H7 (cell line): ENCODE data around the gene SPINT1. TPM values are rescaled to one million over a fixed set of nuclear protein-coding genes. Genes with fewer than 3 reads are reported as not detected.

Experiments used
- DNase-seq: peaks from one replicate; pipeline ENCODE4 v3.0.0; 2012
- H3K27me3 ChIP-seq: 2 replicates; pipeline ENCODE4 v1.6.0; 2011; ENCODE audit warnings: mild to moderate bottlenecking, low read length; ENCODE audit not compliant: control insufficient read depth, insufficient read depth
- H3K36me3 ChIP-seq: replicated peaks from 2 replicates; pipeline ENCODE4 v1.5.1; 2011; ENCODE audit warnings: low read length; ENCODE audit not compliant: control insufficient read depth, insufficient read depth
- H3K4me3 ChIP-seq: 2 replicates; pipeline ENCODE4 v1.5.1; 2011; ENCODE audit warnings: low read depth, mild to moderate bottlenecking, control low read depth, low read length, moderate library complexity; ENCODE audit not compliant: insufficient read depth
- total RNA-seq: library from RNA; depleted of rRNA; stranded (reverse); fragments of >200 nt; shearing (Covaris generic); gene quantifications from 2 replicates; pipeline ENCODE4 v1.2.3, GENCODE V29; 2014

SPINT1 gene
- total RNA-seq, 1 experiment from 2014 or later = 81.1 TPM

DNA sequence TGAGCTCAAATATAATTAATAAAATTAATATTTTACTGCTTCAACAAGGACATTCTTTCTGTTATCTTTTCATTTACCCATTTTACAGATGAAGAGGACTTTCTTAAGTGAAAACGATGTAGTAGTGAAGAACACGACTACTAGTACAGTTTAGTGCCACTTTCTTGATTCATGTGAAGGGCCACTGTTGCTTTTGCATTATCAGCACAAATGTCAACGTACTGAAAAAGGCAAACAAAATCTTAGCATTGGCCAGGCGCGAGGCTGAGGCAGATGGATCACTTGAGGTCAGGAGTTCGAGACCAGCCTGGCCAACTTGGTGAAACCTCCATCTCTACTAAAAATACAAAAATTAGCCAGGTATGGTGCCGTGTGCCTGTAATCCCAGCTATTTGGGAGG, 24.8 kb upstream of the SPINT1 start:
- Histone ChIP-seq H3K4me3 (no peak overlapping the region), H3K27me3 (no peaks in the 10 kb centered on the region)

DNA sequence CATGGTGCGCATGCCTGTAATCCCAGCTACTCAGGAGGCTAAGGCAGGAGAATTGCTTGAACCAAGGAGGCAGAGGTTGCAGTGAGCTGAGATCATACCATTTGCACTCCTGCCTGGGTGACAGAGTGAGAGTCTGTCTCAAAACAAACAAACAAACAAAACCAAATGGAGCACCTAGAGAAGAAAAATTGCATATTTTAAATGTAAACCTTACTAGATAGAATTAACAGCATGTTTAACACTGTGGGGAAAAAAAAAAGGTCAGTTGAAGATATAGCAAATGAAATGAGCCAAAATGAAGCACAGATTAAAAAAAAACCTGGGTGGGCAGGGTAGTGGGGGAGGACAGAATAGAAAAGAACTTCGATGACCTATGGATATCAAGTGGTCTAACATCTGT, 22.7 kb upstream of the SPINT1 start:
- no peaks in the 10 kb centered on the region for H3K36me3 ChIP-seq

More for the DNA sequence above, 24.8 kb upstream of the SPINT1 start:
- H3K36me3 ChIP-seq = no peaks in the 10 kb centered on the region
- no peak for DNase-seq

DNA sequence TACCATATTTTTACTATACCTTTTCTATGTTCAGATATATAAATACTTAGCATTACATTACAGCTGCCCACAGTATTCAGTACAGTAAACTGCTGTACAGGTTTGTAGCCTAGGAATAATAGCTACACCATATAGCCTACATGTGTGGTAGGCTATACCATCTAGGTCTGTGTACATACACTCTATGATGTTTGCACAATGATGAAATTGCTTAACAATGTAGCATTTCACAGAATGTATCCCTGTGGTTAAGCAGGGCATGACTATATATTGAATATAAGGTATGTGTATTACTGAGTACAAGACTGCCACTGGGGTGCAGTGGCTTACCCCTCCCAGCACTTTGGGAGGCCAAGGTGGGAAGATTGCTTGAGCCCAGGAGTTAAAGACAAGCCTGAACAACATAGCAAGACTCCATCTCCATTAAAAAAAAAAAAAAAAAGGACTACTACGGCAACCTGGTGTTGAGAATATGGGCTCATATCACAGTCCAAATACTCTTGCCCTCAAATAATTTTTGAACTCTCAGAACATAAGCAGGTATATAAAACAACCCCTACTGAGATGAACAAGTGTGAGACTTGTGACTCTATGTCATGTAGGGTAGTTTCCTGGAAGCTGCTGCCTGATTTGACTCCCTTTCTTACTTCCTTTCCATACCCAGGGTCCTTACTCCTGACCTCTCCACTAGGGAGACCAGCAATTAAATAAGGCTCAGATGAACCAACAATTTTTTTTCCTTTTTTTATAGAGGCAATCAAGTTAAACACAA, 20.1 kb upstream of the SPINT1 start:
- DNase-seq = no peak
- H3K4me3 ChIP-seq = no peak overlapping the region
- no peaks in the 10 kb centered on the region for H3K36me3 ChIP-seq
- H3K27me3 ChIP-seq = no peaks in the 10 kb centered on the region

More for the DNA sequence above, 22.7 kb upstream of the SPINT1 start:
- DNase-seq = no peak
- no peak overlapping the region for H3K4me3 ChIP-seq
- H3K27me3 ChIP-seq = no peaks in the 10 kb centered on the region

DNA sequence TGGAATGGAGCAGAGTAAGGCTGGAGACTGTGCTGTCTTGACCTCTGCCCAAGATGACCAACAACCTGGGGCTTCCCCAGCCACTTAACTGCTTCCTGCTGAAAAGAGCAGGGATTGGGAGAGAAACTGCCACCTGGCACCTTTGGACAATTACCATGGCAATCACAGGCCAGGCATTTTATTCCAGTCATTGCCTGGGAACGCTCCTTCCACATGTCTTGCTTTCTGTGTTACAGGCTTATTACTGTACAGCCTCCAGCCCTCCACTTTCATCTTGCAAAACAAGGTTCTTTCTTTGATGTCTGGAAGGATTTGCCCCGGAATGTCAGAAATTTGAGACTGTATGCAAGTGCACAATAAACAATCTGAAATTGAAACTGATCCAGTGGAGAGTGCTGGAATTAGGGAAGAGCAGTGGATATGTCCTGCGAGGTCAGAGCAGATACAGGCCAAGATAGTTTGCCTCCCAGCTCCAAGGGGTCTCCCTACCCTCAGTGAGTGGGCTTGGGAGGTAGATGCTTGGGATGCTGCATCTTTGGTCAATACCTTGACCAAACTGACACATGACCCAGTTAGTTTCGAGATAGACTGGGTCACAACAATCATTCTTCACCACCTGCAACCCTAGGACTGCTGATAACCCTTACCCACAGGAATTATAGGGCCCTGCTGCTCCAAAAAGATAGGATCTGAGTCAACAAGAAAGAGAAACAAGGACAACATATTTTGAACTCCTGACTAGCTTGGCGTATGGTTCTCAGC, 18.0 kb upstream of the SPINT1 start:
- no peak for DNase-seq
- Histone ChIP-seq H3K27me3 (no peaks in the 10 kb centered on the region), H3K36me3 (no peaks in the 10 kb centered on the region)

DNA sequence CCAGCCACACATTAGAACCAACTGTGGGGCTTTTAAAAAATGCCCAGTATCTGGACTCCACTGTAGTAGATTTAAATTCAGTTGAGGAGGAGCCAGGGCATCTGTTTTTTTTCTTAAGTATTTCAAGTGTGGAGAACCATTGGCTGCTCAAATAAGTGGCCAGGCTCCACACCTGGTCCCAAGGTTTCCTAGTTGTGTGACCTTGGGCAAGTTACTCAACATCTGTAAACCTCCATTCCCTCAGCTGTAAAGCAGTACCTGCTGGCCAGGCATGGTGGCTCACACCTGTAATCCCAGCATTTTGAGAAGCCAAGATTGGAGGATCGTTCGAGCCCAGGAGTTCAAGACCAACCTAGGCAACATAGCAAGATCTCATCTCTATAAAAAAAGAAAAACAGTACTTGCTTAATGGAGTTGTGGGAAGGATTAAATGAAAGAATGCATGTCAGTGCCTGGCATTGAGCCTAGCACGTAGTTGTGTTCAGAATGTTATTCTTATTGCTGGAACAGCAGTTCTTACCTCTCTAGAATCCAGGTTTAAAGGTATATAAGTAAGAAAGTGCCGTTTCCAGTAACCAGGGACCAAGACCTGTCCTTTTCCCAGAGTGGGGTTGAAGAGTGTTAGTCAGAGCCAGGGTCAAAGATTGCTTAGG, 17.3 kb upstream of the SPINT1 start:
- no peaks in the 10 kb centered on the region for H3K36me3 ChIP-seq
- H3K4me3 ChIP-seq = no peak overlapping the region
- H3K27me3 ChIP-seq = no peaks in the 10 kb centered on the region
- DNase-seq = no peak

More for the DNA sequence above, 18.0 kb upstream of the SPINT1 start:
- no peak overlapping the region for H3K4me3 ChIP-seq

DNA sequence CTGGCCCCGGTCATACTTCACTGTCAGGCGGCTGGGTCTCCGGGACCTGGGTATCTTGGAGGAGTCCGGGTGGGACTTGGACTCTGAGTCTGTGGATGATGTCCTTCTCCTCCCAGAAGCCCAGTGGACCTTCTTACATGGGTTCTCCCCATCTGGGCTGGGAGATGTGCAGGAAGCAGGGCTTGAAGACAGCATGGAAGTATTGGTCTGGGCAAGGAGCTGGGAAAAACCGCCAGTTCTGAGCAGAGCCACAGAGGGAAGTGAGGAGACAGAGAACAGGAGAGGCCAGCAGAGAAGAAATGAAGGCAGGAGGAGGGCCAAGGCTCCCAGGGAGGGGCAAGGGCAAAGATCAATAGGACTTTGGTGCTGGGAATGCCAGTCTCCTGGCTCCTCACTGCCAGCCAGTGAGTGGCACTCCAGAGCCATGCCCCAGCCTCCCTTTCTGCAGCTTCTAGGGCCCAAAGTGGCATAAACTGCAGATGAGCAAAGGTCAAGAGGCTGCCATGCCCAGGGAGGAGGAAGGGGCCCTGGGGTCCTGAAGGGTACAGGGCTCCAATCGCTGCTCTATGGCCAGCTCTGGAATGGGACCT, 15.3 kb upstream of the SPINT1 start, which contains the start of gene PPP1R14D:
PPP1R14D (minus strand) TSS at position 262 of the 590 bp plus-strand sequence; CDS start at position 195, 67 bp downstream.
- no peaks in the 10 kb centered on the region for H3K27me3 ChIP-seq
- DNase-seq = no peak

DNA sequence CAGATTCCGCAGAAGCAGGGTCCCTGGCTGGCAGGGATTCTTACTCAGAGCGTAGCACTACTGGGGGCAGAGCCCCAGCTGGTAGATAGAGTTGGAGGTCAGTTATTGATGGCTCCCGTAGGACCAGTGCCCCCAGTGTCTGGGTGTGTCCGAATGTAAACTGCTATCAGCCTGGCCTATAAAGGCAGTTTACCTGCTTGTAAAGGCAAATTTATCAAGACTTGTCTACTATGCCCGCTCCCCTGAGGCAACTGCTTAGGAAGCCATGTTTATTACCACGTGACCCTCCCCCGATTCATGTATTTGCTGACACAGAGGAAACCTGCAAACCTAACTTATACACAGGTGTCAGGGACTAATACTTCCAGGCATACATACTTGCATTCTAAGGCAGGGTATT, 14.7 kb upstream of the SPINT1 start:
- no peaks in the 10 kb centered on the region for H3K27me3 ChIP-seq
- DNase-seq = no peak
- H3K4me3 ChIP-seq = no peak overlapping the region
- no peaks in the 10 kb centered on the region for H3K36me3 ChIP-seq

More for the DNA sequence above, 15.3 kb upstream of the SPINT1 start, which contains the start of gene PPP1R14D:
- H3K36me3 ChIP-seq = no peaks in the 10 kb centered on the region
- no peak within 1 kb of the TSS for H3K4me3 ChIP-seq

DNA sequence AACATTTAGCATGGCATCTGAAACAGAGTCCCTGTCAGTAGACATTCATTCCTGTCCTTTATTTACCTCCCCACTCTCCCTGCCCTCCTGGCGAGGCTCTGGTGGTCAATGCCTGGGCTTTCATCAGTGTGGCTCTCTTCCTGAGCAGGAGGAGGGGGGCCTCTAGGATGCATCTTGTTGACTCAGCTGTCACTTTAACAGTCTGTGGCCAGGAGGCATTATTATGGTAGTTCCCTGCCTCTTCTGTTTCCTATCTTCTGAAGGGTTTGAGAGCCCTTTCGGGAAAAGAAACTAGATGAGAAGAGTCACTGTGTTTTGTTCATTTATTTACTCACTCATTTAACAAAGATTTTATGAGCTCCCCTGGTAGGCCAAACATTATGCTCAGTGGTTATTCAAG, 13.0 kb upstream of the SPINT1 start:
- Histone ChIP-seq H3K36me3 (no peaks in the 10 kb centered on the region), H3K27me3 (no peaks in the 10 kb centered on the region), H3K4me3 (no peak overlapping the region)
- no peak for DNase-seq

DNA sequence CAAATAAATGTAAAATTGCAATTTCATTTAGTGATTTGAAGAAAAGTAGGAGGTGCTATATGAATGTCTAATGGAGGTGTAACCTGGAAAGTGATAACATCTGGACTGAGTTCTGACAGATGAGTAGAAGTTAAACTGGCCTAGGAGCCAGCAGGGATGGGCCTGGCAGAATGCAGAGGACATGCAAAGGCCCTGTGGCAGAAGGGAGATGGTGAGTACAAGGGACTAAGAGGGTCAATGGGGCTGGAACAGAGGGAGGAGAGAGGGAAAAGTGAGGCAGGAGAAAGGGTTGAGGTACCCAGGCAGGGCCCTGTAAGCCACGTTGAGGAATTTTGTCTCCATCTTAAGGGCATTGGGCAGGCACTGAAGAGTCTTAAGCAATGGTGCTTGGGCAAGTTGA, 12.0 kb upstream of the SPINT1 start:
- Histone ChIP-seq H3K4me3 (no peak overlapping the region), H3K36me3 (no peaks in the 10 kb centered on the region), H3K27me3 (no peaks in the 10 kb centered on the region)
- DNase-seq = no peak

DNA sequence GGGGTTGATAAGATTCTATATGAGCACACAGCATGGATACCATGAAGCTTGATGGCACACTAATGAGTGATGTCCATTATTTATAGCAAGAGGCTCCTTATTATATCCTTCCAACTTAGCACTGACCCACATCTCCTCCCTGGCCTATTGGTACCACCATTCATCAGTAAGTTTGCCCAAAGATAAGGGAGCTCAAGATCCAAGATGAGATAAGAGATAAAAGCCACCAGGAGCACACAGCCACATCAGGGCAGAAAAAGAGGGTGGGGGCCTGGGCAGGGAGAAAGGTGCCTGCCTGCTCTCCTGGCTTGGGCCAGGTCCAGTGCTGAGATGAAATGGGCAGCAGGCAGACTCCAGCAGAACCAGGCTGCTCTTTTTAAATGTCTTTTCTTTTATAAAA, 10.9 kb upstream of the SPINT1 start:
- Histone ChIP-seq H3K4me3 (no peak overlapping the region), H3K36me3 (no peaks in the 10 kb centered on the region), H3K27me3 (no peaks in the 10 kb centered on the region)
- no peak for DNase-seq

DNA sequence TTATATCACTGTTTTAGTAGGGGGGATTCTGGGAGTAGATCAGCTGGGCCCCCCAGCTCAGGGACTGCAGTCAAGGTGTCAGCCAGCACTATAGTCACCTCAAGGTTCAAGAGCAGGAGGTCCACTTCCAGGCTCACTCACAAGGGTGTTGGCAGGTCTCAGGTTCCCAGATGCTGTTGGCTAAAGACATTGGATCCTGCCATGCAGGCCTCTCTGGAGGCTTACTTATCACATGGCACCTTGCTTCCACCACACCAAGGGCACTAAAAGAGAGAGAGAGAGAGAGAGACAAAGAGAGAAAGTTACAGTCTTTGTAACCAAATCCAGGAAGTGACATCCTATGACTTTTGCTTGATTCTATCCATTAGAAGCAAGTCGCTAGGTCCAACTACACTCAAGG, 7.8 kb upstream of the SPINT1 start:
- DNase-seq = no peak
- H3K27me3 ChIP-seq = no peaks in the 10 kb centered on the region; the same call in 1 of the 2 replicates
- no peak overlapping the region for H3K4me3 ChIP-seq
- H3K36me3 ChIP-seq = no peaks in the 10 kb centered on the region

DNA sequence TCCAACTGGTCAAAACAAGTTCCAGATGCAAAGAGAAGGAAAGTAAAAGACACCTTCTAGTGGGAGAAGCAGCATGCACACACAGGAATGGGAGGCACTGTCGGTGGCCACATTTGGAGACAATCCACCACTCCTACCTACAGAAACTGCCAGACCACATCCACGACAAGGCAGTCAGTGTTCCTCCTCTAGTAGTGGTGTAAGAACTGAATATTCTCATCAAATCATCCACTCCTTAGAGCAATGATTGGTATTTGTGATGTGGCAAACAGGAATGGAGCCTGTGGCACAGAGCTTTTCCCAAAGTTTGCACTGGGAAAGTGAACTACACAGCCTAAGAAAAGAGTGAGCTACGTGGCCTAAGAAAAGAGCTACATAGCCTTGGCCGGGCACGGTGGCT, 5.1 kb upstream of the SPINT1 start:
- Histone ChIP-seq H3K4me3 (no peak overlapping the region), H3K36me3 (no peaks in the 10 kb centered on the region), H3K27me3 (peaks cover 10% of the 10 kb centered on the region; the same call in 1 of the 2 replicates)
- no peak for DNase-seq

DNA sequence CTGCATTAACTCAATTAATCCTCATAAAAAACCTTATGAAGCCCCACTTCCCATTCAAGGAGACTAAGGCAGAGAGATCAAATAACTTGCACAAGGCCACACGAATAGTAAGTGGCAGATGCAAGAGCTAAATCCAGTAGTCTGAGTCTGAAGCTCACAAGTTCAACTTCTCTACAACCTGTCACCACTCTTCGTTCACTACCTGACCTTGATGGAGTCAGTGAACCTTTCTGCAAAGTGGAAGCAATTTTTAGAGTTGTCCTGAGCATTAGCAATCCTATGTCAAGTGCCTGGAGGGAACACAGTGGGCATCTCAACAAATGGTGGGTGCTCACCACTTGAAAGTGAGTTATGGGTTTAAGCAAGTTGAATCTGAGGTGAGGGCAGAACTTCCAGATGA, 2.1 kb upstream of the SPINT1 start:
- Histone ChIP-seq H3K4me3 (no peak overlapping the region), H3K27me3 (peaks cover 20% of the 10 kb centered on the region; the same call in 1 of the 2 replicates), H3K36me3 (peaks cover 2% of the 10 kb centered on the region; the same call in 1 of the 2 replicates)
- DNase-seq = no peak

DNA sequence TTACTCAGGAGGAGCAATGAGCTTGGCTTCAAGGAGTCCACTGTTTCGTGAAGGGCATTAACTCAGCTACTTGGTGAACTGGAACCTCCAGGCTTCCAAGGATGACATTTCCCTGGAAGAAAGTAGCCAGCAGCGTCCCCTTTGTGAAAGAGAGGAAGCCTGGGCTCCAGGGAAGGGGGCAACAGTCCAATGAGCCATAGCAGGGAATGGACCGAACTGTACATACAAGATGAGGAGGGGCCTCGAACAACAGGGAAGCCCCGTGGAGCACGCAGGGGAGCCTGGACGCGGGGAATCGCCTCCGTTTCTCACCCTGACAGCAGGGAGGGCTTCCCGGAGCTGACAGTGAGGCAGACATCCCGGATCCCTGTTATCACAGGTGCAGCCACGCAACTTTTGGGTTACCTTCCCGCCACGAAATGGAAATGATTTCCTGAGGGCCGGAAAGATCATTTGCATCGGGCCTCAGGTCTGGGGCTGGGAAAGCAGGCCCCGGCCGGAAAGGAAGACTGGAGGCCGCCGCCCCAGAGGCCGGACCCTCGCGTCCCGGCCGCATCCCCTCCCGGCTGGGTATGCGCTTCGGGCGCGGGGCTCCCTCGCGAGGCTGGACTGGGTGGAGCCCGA, 475 bp upstream of the SPINT1 start:
- Histone ChIP-seq H3K4me3 (peak overlapping the region; percentile 84), H3K27me3 (peaks cover 20% of the 10 kb centered on the region; the same call in 1 of the 2 replicates), H3K36me3 (peaks cover 8% of the 10 kb centered on the region)
- DNase-seq = no peak
